H7 (cell line): ENCODE results near the gene MLN. TPM values are rescaled to one million over a fixed set of nuclear protein-coding genes. Genes with fewer than 3 reads are reported as not detected.

ENCODE experiments used
- DNase-seq: peaks from one replicate; pipeline ENCODE4 v3.0.0; 2012
- H3K27me3 ChIP-seq: 2 replicates; pipeline ENCODE4 v1.6.0; 2011; ENCODE audit warnings: mild to moderate bottlenecking, low read length; ENCODE audit not compliant: control insufficient read depth, insufficient read depth
- H3K36me3 ChIP-seq: replicated peaks from 2 replicates; pipeline ENCODE4 v1.5.1; 2011; ENCODE audit warnings: low read length; ENCODE audit not compliant: control insufficient read depth, insufficient read depth
- H3K4me3 ChIP-seq: 2 replicates; pipeline ENCODE4 v1.5.1; 2011; ENCODE audit warnings: low read depth, mild to moderate bottlenecking, control low read depth, low read length, moderate library complexity; ENCODE audit not compliant: insufficient read depth
- total RNA-seq: library from RNA; depleted of rRNA; stranded (reverse); fragments of >200 nt; shearing (Covaris generic); gene quantifications from 2 replicates; pipeline ENCODE4 v1.2.3, GENCODE V29; 2014

Gene MLN
- total RNA-seq, 1 experiment from 2014 or later, result not detected

- Histone ChIP-seq H3K4me3 (no peak overlapping the region), H3K36me3 (no peaks in the 10 kb centered on the region)
Measured at GRCh38 chr6:33827546-33828451, 24.0 kb upstream of the MLN start.

GRCh38 chr6:33826537-33826936 is 22.7 kb upstream of the MLN start:
- Histone ChIP-seq H3K36me3 (no peaks in the 10 kb centered on the region), H3K27me3 (peaks cover 1% of the 10 kb centered on the region; the same call in 1 of the 2 replicates), H3K4me3 (no peak overlapping the region)
- no peak for DNase-seq

More at GRCh38 chr6:33827546-33828451, 24.0 kb upstream of the MLN start:
- peaks cover 1% of the 10 kb centered on the region; the same call in 1 of the 2 replicates for H3K27me3 ChIP-seq
- DNase-seq, result no peak

- Histone ChIP-seq H3K4me3 (no peak overlapping the region), H3K36me3 (no peaks in the 10 kb centered on the region), H3K27me3 (peaks cover 1% of the 10 kb centered on the region; the same call in 1 of the 2 replicates)
- DNase-seq, result peak; percentile 65
Measured at GRCh38 chr6:33824461-33825154, 20.8 kb upstream of the MLN start.

- DNase-seq, result no peak
- Histone ChIP-seq H3K4me3 (no peak overlapping the region), H3K27me3 (peaks cover under 1% of the 10 kb centered on the region; the same call in 1 of the 2 replicates), H3K36me3 (no peaks in the 10 kb centered on the region)
Measured at GRCh38 chr6:33823806-33824205, 20.0 kb upstream of the MLN start.

- no peak overlapping the region for H3K4me3 ChIP-seq
- no peaks in the 10 kb centered on the region for H3K27me3 ChIP-seq
- peak; percentile 95 for DNase-seq
- H3K36me3 ChIP-seq, result no peaks in the 10 kb centered on the region
Measured at GRCh38 chr6:33822575-33823395, 19.0 kb upstream of the MLN start.

GRCh38 chr6:33820784-33821520 is 17.1 kb upstream of the MLN start:
- DNase-seq, result no peak
- Histone ChIP-seq H3K4me3 (no peak overlapping the region), H3K36me3 (no peaks in the 10 kb centered on the region), H3K27me3 (no peaks in the 10 kb centered on the region)

GRCh38 chr6:33820243-33820642 is 16.4 kb upstream of the MLN start:
- Histone ChIP-seq H3K27me3 (no peaks in the 10 kb centered on the region), H3K36me3 (no peaks in the 10 kb centered on the region), H3K4me3 (no peak overlapping the region)
- no peak for DNase-seq

- Histone ChIP-seq H3K36me3 (no peaks in the 10 kb centered on the region), H3K27me3 (no peaks in the 10 kb centered on the region), H3K4me3 (no peak overlapping the region)
- DNase-seq, result no peak
Measured at GRCh38 chr6:33819021-33819420, 15.2 kb upstream of the MLN start.

GRCh38 chr6:33818293-33818692 is 14.5 kb upstream of the MLN start:
- Histone ChIP-seq H3K27me3 (no peaks in the 10 kb centered on the region), H3K4me3 (no peak overlapping the region), H3K36me3 (no peaks in the 10 kb centered on the region)
- DNase-seq, result no peak

- no peak overlapping the region for H3K4me3 ChIP-seq
- no peaks in the 10 kb centered on the region for H3K27me3 ChIP-seq
- no peak for DNase-seq
- H3K36me3 ChIP-seq, result no peaks in the 10 kb centered on the region
Measured at GRCh38 chr6:33817489-33817888, 13.7 kb upstream of the MLN start.

- no peak for DNase-seq
- Histone ChIP-seq H3K4me3 (no peak overlapping the region), H3K27me3 (no peaks in the 10 kb centered on the region), H3K36me3 (no peaks in the 10 kb centered on the region)
Measured at GRCh38 chr6:33816911-33817310, 13.1 kb upstream of the MLN start.

GRCh38 chr6:33815854-33816253 is 12.1 kb upstream of the MLN start:
- H3K36me3 ChIP-seq, result no peaks in the 10 kb centered on the region
- H3K27me3 ChIP-seq, result no peaks in the 10 kb centered on the region
- peak; percentile 89 for DNase-seq
- no peak overlapping the region for H3K4me3 ChIP-seq

GRCh38 chr6:33813990-33814985 is 10.5 kb upstream of the MLN start:
- no peaks in the 10 kb centered on the region for H3K27me3 ChIP-seq
- DNase-seq, result peak; percentile 63
- no peak overlapping the region for H3K4me3 ChIP-seq
- no peaks in the 10 kb centered on the region for H3K36me3 ChIP-seq
